ENCODE measurements around the gene SAYSD1.

Gene SAYSD1

DNA sequence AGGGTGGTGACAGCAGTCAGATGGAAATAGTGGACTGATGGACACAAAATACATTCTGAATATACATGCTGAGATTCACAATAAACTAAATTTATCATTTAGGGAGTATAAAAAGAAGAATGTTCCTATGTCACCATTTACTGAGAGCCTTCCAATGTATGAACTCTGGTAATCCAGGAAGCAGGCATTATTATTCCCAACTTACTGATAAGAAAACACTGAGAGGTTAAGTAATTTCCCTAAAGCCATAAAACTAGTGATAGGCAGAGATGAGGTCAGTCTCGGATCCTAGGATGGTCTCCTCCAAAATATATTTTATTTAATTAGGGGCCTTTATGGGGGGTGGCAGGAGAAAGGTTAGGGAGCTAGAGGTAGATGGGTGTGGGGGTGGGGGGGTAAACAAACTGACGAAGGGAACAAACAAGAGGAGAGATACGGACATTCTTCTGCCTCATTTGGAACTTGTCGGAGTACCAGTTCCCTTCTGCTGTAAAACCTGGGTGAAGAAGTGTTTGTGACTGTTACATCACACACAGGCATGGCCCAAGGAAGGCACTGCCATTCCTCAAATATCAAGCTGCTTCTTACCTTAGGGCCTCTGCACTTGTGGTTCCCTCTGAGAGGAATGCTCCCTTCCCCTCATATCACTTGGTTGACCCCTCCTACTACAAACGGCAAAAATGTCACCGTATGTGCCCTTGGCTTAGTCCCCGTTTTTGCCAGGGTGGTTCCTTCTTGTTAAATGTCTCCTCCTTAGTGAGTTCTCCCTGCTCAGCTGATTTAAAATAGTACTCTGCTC, 6.7 kb downstream of the SAYSD1 start:
- TF ChIP-seq, protein P1, sequence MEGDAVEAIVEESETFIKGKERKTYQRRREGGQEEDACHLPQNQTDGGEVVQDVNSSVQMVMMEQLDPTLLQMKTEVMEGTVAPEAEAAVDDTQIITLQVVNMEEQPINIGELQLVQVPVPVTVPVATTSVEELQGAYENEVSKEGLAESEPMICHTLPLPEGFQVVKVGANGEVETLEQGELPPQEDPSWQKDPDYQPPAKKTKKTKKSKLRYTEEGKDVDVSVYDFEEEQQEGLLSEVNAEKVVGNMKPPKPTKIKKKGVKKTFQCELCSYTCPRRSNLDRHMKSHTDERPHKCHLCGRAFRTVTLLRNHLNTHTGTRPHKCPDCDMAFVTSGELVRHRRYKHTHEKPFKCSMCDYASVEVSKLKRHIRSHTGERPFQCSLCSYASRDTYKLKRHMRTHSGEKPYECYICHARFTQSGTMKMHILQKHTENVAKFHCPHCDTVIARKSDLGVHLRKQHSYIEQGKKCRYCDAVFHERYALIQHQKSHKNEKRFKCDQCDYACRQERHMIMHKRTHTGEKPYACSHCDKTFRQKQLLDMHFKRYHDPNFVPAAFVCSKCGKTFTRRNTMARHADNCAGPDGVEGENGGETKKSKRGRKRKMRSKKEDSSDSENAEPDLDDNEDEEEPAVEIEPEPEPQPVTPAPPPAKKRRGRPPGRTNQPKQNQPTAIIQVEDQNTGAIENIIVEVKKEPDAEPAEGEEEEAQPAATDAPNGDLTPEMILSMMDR (conservative IDR thresholded peaks at IDR 0.05; ENCODE audit: low read depth, low read length) = no peak
- Histone ChIP-seq H3K9ac (no peak overlapping the region), H3K27me3 (ENCODE audit: insufficient read depth, low read depth) (no peaks in the 10 kb centered on the region), H3K79me2 (ENCODE audit: insufficient read depth, low read depth) (no peaks in the 10 kb centered on the region), H3K4me3 (IDR thresholded peaks at IDR 0.05; ENCODE audit: insufficient read depth, low read depth, low read length) (no peak overlapping the region), H3K4me1 (ENCODE audit: low read depth, poor library complexity, severe bottlenecking) (peaks cover 2% of the 10 kb centered on the region), H3K36me3 (ENCODE audit: insufficient read depth) (no peaks in the 10 kb centered on the region), H4K20me1 (ENCODE audit: insufficient read depth) (no peaks in the 10 kb centered on the region), H3K4me2 (no peak overlapping the region), H3K27ac (no peak overlapping the region), H2AFZ (ENCODE audit: low read depth) (no peak overlapping the region)

DNA sequence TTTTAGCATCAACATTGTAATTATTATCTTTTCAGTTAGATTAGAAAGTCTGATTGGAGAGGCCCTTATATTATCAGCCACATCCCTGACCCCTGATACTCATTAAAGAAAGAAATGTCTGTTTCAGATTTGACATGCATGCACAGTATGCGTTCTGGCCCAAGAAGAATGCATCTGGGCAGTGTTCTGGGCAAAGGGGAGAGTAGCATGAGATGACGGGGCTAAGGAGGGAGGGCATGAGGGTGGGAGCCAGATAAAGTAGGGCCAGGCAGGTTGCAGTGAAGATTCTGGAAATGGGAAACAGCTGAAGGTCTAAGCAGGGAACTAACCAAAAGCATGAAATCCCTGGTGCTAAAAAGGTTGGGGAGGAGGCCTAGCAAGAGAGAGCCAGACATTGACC, 7.3 kb downstream of the SAYSD1 start:
- no peaks in the 10 kb centered on the region for H3K27me3 ChIP-seq (ENCODE audit: insufficient read depth, low read depth)
- no peak overlapping the region for H3K9ac ChIP-seq
- H3K27ac ChIP-seq = no peak overlapping the region
- H2AFZ ChIP-seq (ENCODE audit: low read depth) = no peak overlapping the region
- no peaks in the 10 kb centered on the region for H4K20me1 ChIP-seq (ENCODE audit: insufficient read depth)
- TF ChIP-seq, protein P1 (conservative IDR thresholded peaks at IDR 0.05; ENCODE audit: low read depth, low read length) = no peak
- H3K36me3 ChIP-seq (ENCODE audit: insufficient read depth) = no peaks in the 10 kb centered on the region
- H3K4me3 ChIP-seq (IDR thresholded peaks at IDR 0.05; ENCODE audit: insufficient read depth, low read depth, low read length) = no peak overlapping the region
- no peaks in the 10 kb centered on the region for H3K79me2 ChIP-seq (ENCODE audit: insufficient read depth, low read depth)
- no peak overlapping the region for H3K4me2 ChIP-seq
- no peaks in the 10 kb centered on the region for H3K4me1 ChIP-seq (ENCODE audit: low read depth, poor library complexity, severe bottlenecking)

DNA sequence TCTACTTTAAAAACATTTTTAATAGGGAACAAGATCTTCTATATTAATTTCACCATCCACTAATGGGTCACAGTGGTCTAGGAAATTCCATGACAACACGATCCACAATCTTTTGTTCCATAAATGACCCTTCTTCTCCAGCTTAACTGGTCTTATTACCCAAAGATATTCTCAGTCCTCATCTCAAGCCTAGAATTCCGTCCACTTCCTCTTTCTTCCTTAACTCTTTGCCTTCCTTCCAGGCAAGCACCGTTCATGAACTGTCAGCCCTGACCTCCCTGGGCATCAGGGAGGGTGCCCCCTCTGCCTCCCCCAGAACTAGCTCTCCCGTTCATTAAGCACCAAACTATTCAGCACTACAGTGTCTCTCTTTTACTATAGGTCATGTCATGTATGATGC, 8.0 kb downstream of the SAYSD1 start:
- Histone ChIP-seq H3K9ac (no peak overlapping the region), H3K79me2 (ENCODE audit: insufficient read depth, low read depth) (no peaks in the 10 kb centered on the region), H3K4me2 (no peak overlapping the region), H3K27me3 (ENCODE audit: insufficient read depth, low read depth) (no peaks in the 10 kb centered on the region), H2AFZ (ENCODE audit: low read depth) (no peak overlapping the region), H4K20me1 (ENCODE audit: insufficient read depth) (no peaks in the 10 kb centered on the region), H3K4me1 (ENCODE audit: low read depth, poor library complexity, severe bottlenecking) (no peaks in the 10 kb centered on the region), H3K36me3 (ENCODE audit: insufficient read depth) (no peaks in the 10 kb centered on the region), H3K4me3 (IDR thresholded peaks at IDR 0.05; ENCODE audit: insufficient read depth, low read depth, low read length) (no peak overlapping the region), H3K27ac (no peak overlapping the region)
- TF ChIP-seq, protein P1 (conservative IDR thresholded peaks at IDR 0.05; ENCODE audit: low read depth, low read length) = no peak

GRCh38 chr6:39104528-39104927, 10.5 kb downstream of the SAYSD1 start:
- Histone ChIP-seq H3K9ac (no peak overlapping the region), H3K4me1 (ENCODE audit: low read depth, poor library complexity, severe bottlenecking) (no peaks in the 10 kb centered on the region), H2AFZ (ENCODE audit: low read depth) (no peak overlapping the region), H3K27me3 (ENCODE audit: insufficient read depth, low read depth) (no peaks in the 10 kb centered on the region), H4K20me1 (ENCODE audit: insufficient read depth) (no peaks in the 10 kb centered on the region), H3K4me3 (IDR thresholded peaks at IDR 0.05; ENCODE audit: insufficient read depth, low read depth, low read length) (no peak overlapping the region), H3K36me3 (ENCODE audit: insufficient read depth) (no peaks in the 10 kb centered on the region), H3K4me2 (no peak overlapping the region), H3K79me2 (ENCODE audit: insufficient read depth, low read depth) (no peaks in the 10 kb centered on the region), H3K27ac (no peak overlapping the region)
- TF ChIP-seq, protein P1 (conservative IDR thresholded peaks at IDR 0.05; ENCODE audit: low read depth, low read length) = no peak
